NT2/D1 (cell line): ENCODE results near the gene SPACDR.

Experiments
- SUZ12 ChIP-seq: IDR thresholded peaks from 2 replicates; pipeline ENCODE4 v1.6.1; 2011; ENCODE audit not compliant: insufficient read length, insufficient read depth; ENCODE audit errors: extremely low read depth
- YY1 ChIP-seq: IDR thresholded peaks from 2 replicates; pipeline ENCODE4 v1.6.1; 2011; ENCODE audit not compliant: insufficient read length, insufficient read depth
- ZNF274 ChIP-seq: IDR thresholded peaks from 2 replicates; pipeline ENCODE4 v1.6.1; 2011; ENCODE audit warnings: mild to moderate bottlenecking, low read depth, low read length

GRCh38 chr7:100423315-100423714 is 40.7 kb downstream of the SPACDR start:
- TF ChIP-seq ZNF274 (no peak), YY1 (no peak), SUZ12 (no peak)
